Adrenal gland (tissue), 12 donors: ENCODE measurements around the gene SIKE1. TPM values are rescaled to one million over a fixed set of nuclear protein-coding genes. Genes with fewer than 3 reads are reported as not detected.
A peak's percentile ranks its signal among the peaks of the same experiment; 100 is the strongest.

Source experiments
- DNase-seq, 7 donors: peaks; one replicate each; pipeline ENCODE4 v3.0.0-alpha.2; 2019 to 2020
- H3K27ac ChIP-seq, 5 donors: fragments of 200-600 bp; sonication (generic) in 4 of 5; 1 replicate in 3 of 5; 2 replicates in 2 of 5; pipeline versions ENCODE4 v1.5.1 to v1.8.0; 2016 to 2020; ENCODE audit warnings: mild to moderate bottlenecking in 1 of 5
- H3K27me3 ChIP-seq: fragments of 200-600 bp; 2 replicates; pipeline ENCODE4 v1.8.0; 2021
- H3K36me3 ChIP-seq, 2 donors: fragments of 200-600 bp; replicated peaks in 1 of 2; 1 replicate in 1 of 2; 2 replicates in 1 of 2; pipeline versions ENCODE4 v1.5.1 to v1.8.0; 2018 to 2022
- H3K4me1 ChIP-seq, 2 donors: fragments of 200-600 bp; replicated peaks in 1 of 2; 1 replicate in 1 of 2; 2 replicates in 1 of 2; pipeline versions ENCODE4 v1.5.1 to v1.8.0; 2018 to 2021
- H3K4me3 ChIP-seq, 4 donors: fragments of 200-600 bp; sonication (generic) in 3 of 4; one replicate each; pipeline ENCODE4 v1.5.1; 2016 to 2018
- H3K9me3 ChIP-seq, 3 donors: fragments of 200-600 bp; sonication (generic) in 1 of 3; replicated peaks in 1 of 3; 1 replicate in 2 of 3; 2 replicates in 1 of 3; pipeline versions ENCODE4 v1.5.1 to v1.8.0; 2016 to 2021
- CTCF ChIP-seq, 6 experiments: fragments of 450-650 bp in 4 of 6; fragments of 200-600 bp in 2 of 6; sonication (generic) in 1 of 6; IDR thresholded peaks; 1 replicate in 5 of 6; 2 replicates in 1 of 6; pipeline versions ENCODE4 v1.5.1 to v1.8.0; 2016 to 2021; ENCODE audit warnings: antibody characterized with exemption in 6 of 6, mild to moderate bottlenecking in 2 of 6, moderate library complexity in 1 of 6
- POLR2A ChIP-seq, 2 donors: fragments of 450-650 bp; IDR thresholded peaks; one replicate each; pipeline ENCODE4 v1.6.1; 2017; ENCODE audit warnings: antibody characterized with exemption in 2 of 2, mild to moderate bottlenecking in 2 of 2, moderate library complexity in 1 of 2
- WGBS, 4 donors: extraction: QIAGEN DNeasy Blood & Tissue Kit in 2 of 4; methylation state at CpG; one replicate each; pipeline versions ENCODE4 v1.1.5 to v1.1.7; 2013 to 2017; 5-methylcytosine and 5-hydroxymethylcytosine counted together
- intact Hi-C, 2 donors: fragments of 100-400 bp; cut with DNase I; formaldehyde crosslinking; loops; one replicate each; pipeline versions ENCODE4 v1.14.1 to v1.15.0; 2022 to 2023
- polyA plus RNA-seq, 3 donors: library from polyadenylated mRNA; stranded (reverse); fragments of 200-250 nt in 2 of 3; fragments of 350-450 nt in 1 of 3; fragmentation: Illumina TruSeq in 1 of 3; extraction: RNeasy Lipid Tissue Mini Kit (QIAGEN cat#74804) in 1 of 3; gene quantifications; one replicate each; pipeline ENCODE4 v1.2.3, GENCODE V29; 2013 to 2014
- total RNA-seq, 9 donors: library from RNA; depleted of rRNA in 4 of 9; stranded (reverse); fragments of >200 nt in 4 of 9; fragments of 120-200 nt in 1 of 9; fragmentation: NEBNext Ultra II Directional in 1 of 9; extraction: Animal tissue kit (Norgen Biotek cat#: 25700) in 1 of 9; gene quantifications; one replicate each; pipeline versions ENCODE4 v1.1.0 to v1.2.4, GENCODE V29; 2013 to 2023
- donor health status: healthy with polysubstance abuse.
- donor health status: Bipolar disorder and iron deficiency.
- donor health status: DM: yes; HTN: yes; CAD: no.
- donor health status: DM: no; HTN: no; CAD: no.
- donor health status: DM: no; HTN: no; CAD: no.
- donor health status: DM: yes; HTN: yes; CAD: no.

Gene SIKE1
- total and polyA plus RNA-seq, 12 donors, result 9.9 to 91.2 (median 33.0) TPM

- no peak overlapping the region for H3K4me3 ChIP-seq
- intact Hi-C loops, result no loop called here
- no peaks in the 10 kb centered on the region for H3K9me3 ChIP-seq
- H3K27me3 ChIP-seq, result no peaks in the 10 kb centered on the region
- H3K27ac ChIP-seq, result no peak overlapping the region
- H3K4me1 ChIP-seq, result peaks cover 0 to 3% of the 10 kb centered on the region in 2 donors
- WGBS, 4 donors, result 93 to 100% (median 95%) methylated on average over 1 of the region's 1 CpG
- TF ChIP-seq CTCF (IDR thresholded peaks at IDR 0.05) (no peak), POLR2A (IDR thresholded peaks at IDR 0.05) (no peak)
- peaks cover 0 to 33% of the 10 kb centered on the region in 2 donors for H3K36me3 ChIP-seq
- no peak for DNase-seq
Observed at GRCh38 chr1:114771992-114772391, 8.5 kb downstream of the SIKE1 start.

DNA sequence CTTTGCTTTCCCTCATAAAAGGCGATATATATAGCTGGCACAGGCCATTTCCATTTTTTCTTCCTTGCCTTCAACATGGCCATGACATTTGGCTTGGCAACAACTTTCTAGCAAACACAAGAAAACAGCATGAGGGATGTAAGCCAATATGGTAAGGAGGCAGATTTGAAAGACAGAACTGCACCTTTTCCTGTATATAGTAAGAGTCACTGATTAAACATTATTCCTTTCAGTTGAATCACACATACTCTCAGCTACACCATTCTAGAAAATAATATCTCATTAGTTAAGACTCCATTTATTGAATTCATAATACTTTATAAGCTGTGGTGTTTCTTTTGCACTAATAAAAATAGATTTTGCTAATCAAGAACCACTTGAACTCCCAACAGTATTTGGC, 9.5 kb downstream of the SIKE1 start:
- Histone ChIP-seq H3K9me3 (no peaks in the 10 kb centered on the region), H3K4me3 (no peak overlapping the region), H3K27me3 (no peaks in the 10 kb centered on the region), H3K36me3 (peaks cover 0 to 33% of the 10 kb centered on the region in 2 donors), H3K27ac (no peak overlapping the region), H3K4me1 (peaks cover 0 to 3% of the 10 kb centered on the region in 2 donors)
- intact Hi-C loops, result no loop called here
- WGBS, 4 donors, result 52 to 59% (median 54%) methylated on average over 1 of the region's 1 CpG
- DNase-seq, result no peak
- TF ChIP-seq CTCF (IDR thresholded peaks at IDR 0.05), result no peak

DNA sequence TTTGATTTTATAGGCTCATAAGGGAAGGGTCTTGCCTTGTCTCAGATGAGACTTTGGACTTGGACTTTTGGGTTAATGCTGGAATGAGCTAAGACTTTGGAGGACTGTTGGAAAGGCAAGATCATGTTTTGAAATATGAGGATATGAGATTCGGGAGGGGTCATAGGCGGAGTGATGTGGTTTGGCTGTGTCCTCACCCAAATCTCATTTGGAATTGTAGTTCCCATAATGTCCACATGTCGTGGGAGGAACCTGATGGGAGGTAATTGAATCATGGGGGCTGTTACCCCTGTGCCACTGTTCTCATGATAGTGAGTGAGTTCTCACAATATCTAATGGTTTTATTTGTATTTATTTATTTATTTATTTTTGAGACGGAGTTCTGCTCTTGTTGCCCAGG, 15.8 kb downstream of the SIKE1 start:
- WGBS, 4 donors, result 87 to 95% (median 89%) methylated on average over 4 of the region's 4 CpGs
- H3K9me3 ChIP-seq, result no peaks in the 10 kb centered on the region
- TF ChIP-seq POLR2A (IDR thresholded peaks at IDR 0.05) (no peak), CTCF (IDR thresholded peaks at IDR 0.05) (peak in 1 of 6 experiments; percentile 6)

GRCh38 chr1:114758256-114758832, 22.1 kb downstream of the SIKE1 start:
- intact Hi-C loops, result no loop called here
- 15 to 18% (median 17%) methylated on average over 6 of the region's 6 CpGs for WGBS, 4 donors
- peak overlapping the region in 3 of 4 donors; percentile 81 to 94 (median 84) for H3K4me3 ChIP-seq
- peaks cover 26 to 40% of the 10 kb centered on the region in 2 donors for H3K4me1 ChIP-seq
- no peaks in the 10 kb centered on the region for H3K36me3 ChIP-seq
- no peak for DNase-seq
- H3K27me3 ChIP-seq, result no peaks in the 10 kb centered on the region
- no peaks in the 10 kb centered on the region for H3K9me3 ChIP-seq
- H3K27ac ChIP-seq, result peak overlapping the region; percentile 91 to 100 (median 99)
- TF ChIP-seq POLR2A (IDR thresholded peaks at IDR 0.05) (no peak), CTCF (IDR thresholded peaks at IDR 0.05) (no peak)

More for the DNA sequence above, 15.8 kb downstream of the SIKE1 start:
- Histone ChIP-seq H3K36me3 (no peaks in the 10 kb centered on the region), H3K27ac (no peak overlapping the region), H3K4me1 (no peaks in the 10 kb centered on the region), H3K27me3 (no peaks in the 10 kb centered on the region), H3K4me3 (no peak overlapping the region)
- intact Hi-C loops, result no loop called here
- DNase-seq, result no peak
